H7 (cell line): ENCODE measurements around the gene PLEKHG5. TPM values are rescaled to one million over a fixed set of nuclear protein-coding genes. Genes with fewer than 3 reads are reported as not detected.

ENCODE experiments used
- DNase-seq: peaks from one replicate; pipeline ENCODE4 v3.0.0; 2012
- H3K27me3 ChIP-seq: 2 replicates; pipeline ENCODE4 v1.6.0; 2011; ENCODE audit warnings: mild to moderate bottlenecking, low read length; ENCODE audit not compliant: control insufficient read depth, insufficient read depth
- H3K36me3 ChIP-seq: replicated peaks from 2 replicates; pipeline ENCODE4 v1.5.1; 2011; ENCODE audit warnings: low read length; ENCODE audit not compliant: control insufficient read depth, insufficient read depth
- H3K4me3 ChIP-seq: 2 replicates; pipeline ENCODE4 v1.5.1; 2011; ENCODE audit warnings: low read depth, mild to moderate bottlenecking, control low read depth, low read length, moderate library complexity; ENCODE audit not compliant: insufficient read depth
- total RNA-seq: library from RNA; depleted of rRNA; stranded (reverse); fragments of >200 nt; shearing (Covaris generic); gene quantifications from 2 replicates; pipeline ENCODE4 v1.2.3, GENCODE V29; 2014

Gene PLEKHG5
- total RNA-seq, 1 experiment from 2014 or later: 17.2 TPM

GRCh38 chr1:6513320-6513801 is 21.9 kb upstream of the PLEKHG5 start:
- H3K36me3 ChIP-seq: no peaks in the 10 kb centered on the region
- DNase-seq: peak; percentile 44
- H3K4me3 ChIP-seq: no peak overlapping the region
- no peaks in the 10 kb centered on the region for H3K27me3 ChIP-seq

DNA sequence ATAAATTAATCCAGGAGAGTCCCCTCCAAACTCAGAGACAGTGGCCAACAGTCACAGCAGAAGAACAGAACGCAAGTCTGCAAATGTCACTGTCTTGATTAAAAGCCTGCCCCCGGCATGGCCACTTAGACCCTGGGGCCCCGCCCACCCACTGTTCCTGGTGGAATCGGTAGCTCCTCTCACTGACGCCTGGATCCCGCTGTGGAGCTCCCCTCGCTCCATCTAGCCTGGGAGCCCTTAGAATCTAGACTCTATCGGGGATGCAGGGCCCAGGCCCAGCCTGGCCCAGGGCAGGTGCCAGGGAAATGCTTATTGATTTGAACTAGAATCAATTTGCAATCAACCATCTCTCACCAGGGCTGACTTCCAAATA is 21.4 kb upstream of the PLEKHG5 start:
- H3K4me3 ChIP-seq: no peak overlapping the region
- H3K36me3 ChIP-seq: no peaks in the 10 kb centered on the region
- peak; percentile 57 for DNase-seq
- H3K27me3 ChIP-seq: no peaks in the 10 kb centered on the region

DNA sequence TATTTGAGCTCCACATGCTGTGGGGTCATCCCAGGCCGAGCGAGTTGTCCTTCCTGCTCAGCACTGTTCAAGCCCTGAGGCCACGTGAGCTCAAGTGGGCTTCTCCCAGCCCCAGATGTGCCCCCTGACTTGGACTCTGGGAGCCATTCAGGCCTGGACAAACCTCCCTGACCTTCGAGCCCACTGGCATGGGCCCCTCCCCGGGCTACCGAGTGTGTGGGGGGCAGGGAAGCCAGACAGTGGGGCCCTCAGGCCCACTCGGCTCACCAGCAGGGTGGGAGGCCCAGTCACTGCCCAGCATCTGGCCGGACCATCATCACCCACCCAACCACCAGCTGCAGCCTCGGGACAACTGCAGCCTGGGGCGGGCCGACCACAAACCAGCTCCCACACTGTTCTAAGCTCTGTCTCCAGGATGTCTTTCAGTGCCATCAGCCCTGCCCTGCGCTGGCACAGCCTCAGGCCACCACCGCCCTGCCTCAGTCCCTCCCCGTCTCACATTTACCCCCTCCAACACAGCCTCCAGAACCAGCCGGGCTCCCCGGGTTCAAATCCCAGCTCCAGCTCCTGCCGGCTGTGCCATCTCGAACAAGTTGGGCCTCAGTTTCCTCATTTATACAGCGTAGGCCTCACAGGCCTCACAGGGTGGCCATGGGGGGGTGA is 20.9 kb upstream of the PLEKHG5 start:
- no peak overlapping the region for H3K4me3 ChIP-seq
- no peaks in the 10 kb centered on the region for H3K36me3 ChIP-seq
- DNase-seq: peak; percentile 44
- H3K27me3 ChIP-seq: no peaks in the 10 kb centered on the region

DNA sequence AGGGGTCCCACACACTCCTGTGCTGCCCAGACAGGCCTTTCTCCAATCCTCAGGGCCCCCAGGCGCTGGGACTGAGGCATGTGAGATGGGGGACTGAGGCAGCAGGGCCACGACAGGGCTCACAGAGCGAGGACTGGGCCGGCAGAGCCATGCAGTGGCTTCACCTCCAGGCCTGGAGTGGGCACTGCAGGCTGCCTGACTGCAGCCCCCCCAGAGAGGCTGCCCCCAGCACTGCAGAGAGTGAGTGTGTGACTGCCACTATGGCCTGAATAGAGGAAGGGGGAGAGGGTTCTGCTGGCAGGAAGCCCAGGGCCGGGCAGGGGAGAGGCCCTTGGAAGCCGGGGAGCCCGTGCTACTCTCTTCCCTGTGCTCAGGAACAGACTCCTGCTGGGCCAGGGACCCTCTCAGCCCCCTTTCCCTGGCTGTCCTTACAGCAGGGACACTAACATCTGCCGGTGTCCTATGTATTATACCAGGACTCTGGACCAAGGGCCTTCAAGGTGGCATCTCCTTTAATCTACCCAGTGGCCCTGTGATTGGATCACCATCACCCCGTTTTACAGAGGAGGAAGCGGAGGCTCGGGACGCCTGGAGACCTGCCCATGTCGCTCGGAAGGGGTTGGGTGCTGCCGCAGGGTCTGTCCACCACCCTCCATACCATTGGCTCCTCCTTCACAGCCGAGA is 20.2 kb upstream of the PLEKHG5 start:
- H3K27me3 ChIP-seq: no peaks in the 10 kb centered on the region
- no peaks in the 10 kb centered on the region for H3K36me3 ChIP-seq
- DNase-seq: peak; percentile 55
- H3K4me3 ChIP-seq: no peak overlapping the region

- H3K4me3 ChIP-seq: no peak overlapping the region
- DNase-seq: no peak
- H3K36me3 ChIP-seq: no peaks in the 10 kb centered on the region
- H3K27me3 ChIP-seq: no peaks in the 10 kb centered on the region
Measured at GRCh38 chr1:6511056-6511455, 19.6 kb upstream of the PLEKHG5 start.

DNA sequence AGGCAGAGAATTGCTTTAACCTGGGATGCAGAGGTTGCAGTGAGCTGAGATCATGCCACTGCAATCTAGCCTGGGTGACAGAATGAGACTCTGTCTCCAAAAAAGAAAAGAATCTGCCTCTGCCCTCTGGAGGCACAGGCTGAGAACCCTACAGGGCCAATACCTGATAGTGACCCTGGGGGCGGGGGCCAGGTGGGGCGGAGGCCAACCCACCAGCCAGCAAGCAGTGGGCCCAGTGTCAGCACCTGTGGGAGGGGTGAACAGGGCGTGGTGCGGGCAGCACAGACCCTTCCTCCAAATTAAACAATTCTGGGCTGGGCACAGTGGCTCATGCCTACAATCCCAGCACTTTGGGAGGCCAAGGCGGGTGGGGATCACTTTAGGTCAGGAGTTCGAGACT is 19.0 kb upstream of the PLEKHG5 start:
- Histone ChIP-seq H3K36me3 (no peaks in the 10 kb centered on the region), H3K4me3 (no peak overlapping the region), H3K27me3 (no peaks in the 10 kb centered on the region)
- DNase-seq: peak; percentile 49

DNA sequence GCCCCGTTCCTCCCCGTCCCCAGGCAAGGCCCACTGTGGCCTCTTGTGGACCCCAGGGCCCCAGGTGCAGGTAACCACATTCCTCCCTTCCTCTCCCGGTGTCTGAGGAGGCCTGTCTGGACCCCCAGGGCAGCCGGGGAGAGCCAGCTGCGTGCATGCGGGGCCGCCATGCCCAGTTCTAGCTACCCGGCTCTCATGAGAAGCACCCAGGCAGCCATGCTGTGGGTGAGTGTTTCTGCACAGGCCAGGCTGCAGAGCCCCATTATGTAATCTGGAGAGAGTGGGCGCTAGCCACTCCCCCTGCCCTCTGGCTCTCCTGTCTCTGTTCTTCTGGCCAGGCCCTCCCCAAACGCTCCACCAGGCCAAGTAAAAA is 18.4 kb upstream of the PLEKHG5 start:
- Histone ChIP-seq H3K27me3 (no peaks in the 10 kb centered on the region), H3K36me3 (no peaks in the 10 kb centered on the region)
- DNase-seq: peak; percentile 59

DNA sequence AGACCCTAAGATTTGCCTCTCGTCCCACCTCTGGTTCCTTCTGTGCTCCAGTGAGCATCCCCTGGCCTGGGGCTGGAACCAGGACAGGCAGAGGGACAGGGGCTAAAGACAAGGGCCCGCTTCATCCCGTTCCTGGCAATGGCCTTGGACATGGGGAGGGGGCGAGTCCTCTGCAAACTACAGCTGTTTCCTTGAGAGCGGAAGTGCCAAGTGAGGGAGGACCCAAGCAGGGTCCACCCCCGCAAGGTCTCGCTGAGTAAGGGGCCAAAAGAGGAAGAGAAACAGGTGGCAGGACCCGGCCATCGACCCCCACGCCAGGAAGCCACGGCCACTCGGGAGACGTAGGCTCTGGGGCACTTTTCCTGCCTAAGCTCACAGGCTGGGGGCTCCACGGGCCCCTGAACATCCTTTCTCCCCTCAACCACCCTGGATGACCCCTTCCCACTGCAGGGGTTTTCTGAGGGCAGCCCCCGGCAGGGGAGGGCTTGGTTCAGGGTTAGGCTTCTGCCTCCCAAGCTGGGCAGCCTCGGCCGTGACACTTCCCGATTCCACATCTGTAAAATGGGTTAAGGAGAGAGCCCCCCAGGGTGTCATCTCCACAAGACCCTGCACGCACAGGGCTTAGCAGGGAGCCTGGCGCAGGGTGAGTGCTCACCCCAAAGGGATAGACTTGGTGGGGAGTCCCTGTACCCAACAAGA is 17.9 kb upstream of the PLEKHG5 start:
- peak; percentile 53 for DNase-seq
- Histone ChIP-seq H3K36me3 (no peaks in the 10 kb centered on the region), H3K4me3 (no peak overlapping the region), H3K27me3 (no peaks in the 10 kb centered on the region)

More for the DNA sequence above, 18.4 kb upstream of the PLEKHG5 start:
- H3K4me3 ChIP-seq: no peak overlapping the region

GRCh38 chr1:6508816-6509189 is 17.3 kb upstream of the PLEKHG5 start:
- Histone ChIP-seq H3K36me3 (no peaks in the 10 kb centered on the region), H3K4me3 (no peak overlapping the region), H3K27me3 (no peaks in the 10 kb centered on the region)
- peak; percentile 58 for DNase-seq

DNA sequence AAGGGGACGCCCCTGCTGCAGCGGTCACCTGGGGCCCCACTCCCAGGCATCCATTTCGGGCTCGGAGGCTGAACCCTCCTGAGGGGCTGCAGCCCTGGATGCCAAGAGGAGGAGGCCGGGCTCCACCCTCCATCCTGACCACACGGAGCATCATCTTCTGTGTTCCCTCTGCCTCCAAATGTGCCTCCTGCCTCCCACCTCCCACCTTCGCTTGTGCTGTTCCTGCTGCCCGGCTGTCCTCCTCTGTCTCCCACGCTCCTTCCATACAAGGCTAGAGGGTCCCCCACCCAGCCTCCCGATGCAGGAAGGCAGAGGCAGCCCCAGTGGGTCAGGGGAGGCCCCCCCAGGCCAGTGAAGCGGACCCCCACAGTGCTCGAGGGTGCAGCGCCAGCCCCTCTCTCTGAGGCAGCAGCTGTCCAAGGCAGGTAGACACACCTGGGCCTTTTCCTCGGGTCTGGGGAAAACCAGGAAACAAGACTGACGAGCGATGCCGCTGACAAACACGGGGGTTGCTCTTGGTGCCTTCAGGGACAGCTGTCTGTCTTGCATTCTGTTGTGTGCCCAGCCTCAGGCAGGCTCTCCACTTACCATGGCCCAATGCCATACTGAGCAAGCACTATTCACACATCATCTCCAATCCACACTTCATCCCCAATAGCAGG is 16.8 kb upstream of the PLEKHG5 start:
- no peak overlapping the region for H3K4me3 ChIP-seq
- H3K36me3 ChIP-seq: no peaks in the 10 kb centered on the region
- peak; percentile 42 for DNase-seq
- no peaks in the 10 kb centered on the region for H3K27me3 ChIP-seq

- no peaks in the 10 kb centered on the region for H3K27me3 ChIP-seq
- no peaks in the 10 kb centered on the region for H3K36me3 ChIP-seq
- DNase-seq: peak; percentile 55
- no peak overlapping the region for H3K4me3 ChIP-seq
Measured at GRCh38 chr1:6507461-6507911, 16.0 kb upstream of the PLEKHG5 start.

DNA sequence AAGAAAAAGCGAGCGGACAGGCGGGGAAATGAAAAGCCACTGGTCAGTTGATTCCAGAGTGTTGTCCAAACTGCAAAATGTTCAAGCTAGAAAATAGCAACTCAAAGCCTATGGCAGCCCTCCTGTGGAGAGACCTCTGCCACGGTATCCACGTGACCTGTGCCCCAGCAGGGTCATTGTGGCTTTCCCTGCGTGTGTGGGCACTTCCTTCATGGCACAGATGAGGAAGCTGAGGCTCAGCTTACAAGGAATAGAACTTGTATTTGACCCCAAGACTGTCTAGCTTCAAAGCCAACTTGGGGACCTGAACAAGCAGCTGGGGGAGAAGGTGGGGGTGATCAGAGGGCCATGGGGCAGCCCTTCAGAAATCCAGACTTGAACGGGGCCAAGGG is 15.6 kb upstream of the PLEKHG5 start:
- no peak for DNase-seq
- Histone ChIP-seq H3K27me3 (no peaks in the 10 kb centered on the region), H3K36me3 (no peaks in the 10 kb centered on the region), H3K4me3 (no peak overlapping the region)

GRCh38 chr1:6506210-6507036 is 15.0 kb upstream of the PLEKHG5 start:
- H3K27me3 ChIP-seq: no peaks in the 10 kb centered on the region
- no peak overlapping the region for H3K4me3 ChIP-seq
- no peaks in the 10 kb centered on the region for H3K36me3 ChIP-seq
- DNase-seq: peak; percentile 61
